Duodenal mucosa (tissue), 2 donors: ENCODE results near the gene PREPL.
A peak's percentile ranks its signal among the peaks of the same experiment; 100 is the strongest.
"Not testable (repeated sequence)": the region's sequence is repeated elsewhere in the genome, so short reads cannot be mapped to it uniquely, and the experiment has no call there.

ENCODE experiments used
- H3K27ac ChIP-seq: one replicate; pipeline ENCODE4 v1.7.0; 2013; ENCODE audit warnings: low read depth, low read length
- H3K27me3 ChIP-seq, 2 donors: one replicate each; pipeline ENCODE4 v1.7.0; 2013; ENCODE audit warnings: low read length in 2 of 2, control low read depth in 1 of 2; ENCODE audit not compliant: insufficient read depth in 2 of 2, control insufficient read depth in 1 of 2
- H3K36me3 ChIP-seq, 2 donors: one replicate each; pipeline ENCODE4 v1.7.0; 2013; ENCODE audit warnings: low read length in 2 of 2, control low read depth in 1 of 2; ENCODE audit not compliant: insufficient read depth in 2 of 2, control insufficient read depth in 1 of 2
- H3K4me1 ChIP-seq, 2 donors: one replicate each; pipeline ENCODE4 v1.7.0; 2013; ENCODE audit warnings: low read length in 2 of 2, control low read depth in 1 of 2; ENCODE audit not compliant: insufficient read depth in 2 of 2, control insufficient read depth in 1 of 2
- H3K4me3 ChIP-seq, 2 donors: one replicate each; pipeline ENCODE4 v1.7.0; 2013; ENCODE audit warnings: low read length in 2 of 2, low read depth in 1 of 2
- H3K9ac ChIP-seq, 2 donors: one replicate each; pipeline ENCODE4 v1.7.0; 2013; ENCODE audit warnings: low read length in 2 of 2, low read depth in 1 of 2
- H3K9me3 ChIP-seq, 2 donors: one replicate each; pipeline ENCODE4 v1.7.0; 2013; ENCODE audit warnings: low read length in 2 of 2, control low read depth in 1 of 2; ENCODE audit not compliant: control insufficient read depth in 1 of 2

PREPL gene

DNA sequence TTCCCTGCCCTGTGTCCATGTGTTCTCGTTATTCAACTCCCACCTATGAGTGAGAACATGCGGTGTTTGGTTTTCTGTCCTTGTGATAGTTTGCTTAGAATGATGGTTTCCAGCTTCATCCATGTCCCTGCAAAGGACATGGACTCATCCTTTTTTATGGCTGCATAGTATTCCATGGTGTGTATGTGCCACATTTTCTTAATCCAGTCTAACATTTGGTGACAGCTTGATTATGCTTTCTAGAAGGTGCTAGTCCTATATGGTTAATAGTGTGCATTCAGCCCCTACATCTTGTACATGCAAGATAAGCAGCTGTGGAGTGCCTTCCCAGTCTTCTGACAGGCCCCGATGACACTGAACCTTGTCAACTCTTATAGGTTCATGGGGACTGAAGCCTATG lies 57.5 kb downstream of the PREPL start:
- not testable (repeated sequence) for H3K9me3 ChIP-seq, H3K27ac ChIP-seq
- peaks cover 13 to 28% of the 10 kb centered on the region in 2 donors for H3K36me3 ChIP-seq

DNA sequence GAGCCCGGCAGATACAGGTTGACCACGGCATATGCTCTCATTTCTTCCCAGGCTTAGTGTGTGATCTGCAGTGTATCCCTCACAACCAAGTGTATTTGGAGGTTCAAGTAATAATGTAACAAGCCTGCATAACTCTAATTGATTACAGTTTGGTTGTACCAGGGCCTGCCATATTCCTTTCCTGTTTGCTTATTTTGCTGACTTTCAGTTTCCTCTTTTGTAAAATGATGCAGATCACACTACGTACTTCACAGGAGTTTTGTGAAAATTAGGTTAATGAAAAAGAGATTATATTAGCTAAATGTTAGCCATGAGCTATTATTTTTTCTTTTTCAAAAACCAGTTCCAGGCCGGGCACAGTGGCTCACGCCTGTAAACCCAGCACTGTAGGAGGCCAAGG lies 60.2 kb downstream of the PREPL start:
- no peak overlapping the region for H3K27ac ChIP-seq
- H3K9ac ChIP-seq, result no peak overlapping the region
- no peaks in the 10 kb centered on the region for H3K9me3 ChIP-seq
- H3K4me1 ChIP-seq, result no peaks in the 10 kb centered on the region
- peaks cover 13 to 25% of the 10 kb centered on the region in 2 donors for H3K36me3 ChIP-seq
- H3K4me3 ChIP-seq, result no peak overlapping the region
- no peaks in the 10 kb centered on the region for H3K27me3 ChIP-seq

More for the DNA sequence above, 57.5 kb downstream of the PREPL start:
- H3K4me1 ChIP-seq, H3K27me3 ChIP-seq, H3K9ac ChIP-seq, H3K4me3 ChIP-seq: not testable (repeated sequence)

DNA sequence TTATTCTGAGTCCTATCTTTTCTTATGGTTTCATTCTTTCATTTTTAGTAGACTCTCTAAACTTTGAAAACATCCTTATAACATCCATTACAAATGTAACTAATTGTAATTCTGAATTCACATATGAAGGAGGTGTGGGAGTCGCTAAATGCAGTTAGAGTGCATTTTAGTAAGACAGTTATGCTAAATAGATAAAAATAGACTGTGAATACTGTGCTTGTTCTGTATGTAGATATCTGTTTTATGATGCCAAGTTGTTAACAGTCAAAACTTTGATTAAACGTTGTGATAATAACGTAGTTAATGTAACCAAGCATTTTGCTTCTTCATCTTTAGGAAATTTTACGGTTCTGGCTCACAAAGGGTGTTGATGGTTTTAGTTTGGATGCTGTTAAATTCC lies 61.7 kb downstream of the PREPL start:
- no peak overlapping the region for H3K4me3 ChIP-seq
- no peaks in the 10 kb centered on the region for H3K9me3 ChIP-seq
- no peaks in the 10 kb centered on the region for H3K4me1 ChIP-seq
- H3K9ac ChIP-seq, result no peak overlapping the region
- H3K36me3 ChIP-seq, result peaks cover 7 to 20% of the 10 kb centered on the region in 2 donors
- no peaks in the 10 kb centered on the region for H3K27me3 ChIP-seq
- no peak overlapping the region for H3K27ac ChIP-seq

DNA sequence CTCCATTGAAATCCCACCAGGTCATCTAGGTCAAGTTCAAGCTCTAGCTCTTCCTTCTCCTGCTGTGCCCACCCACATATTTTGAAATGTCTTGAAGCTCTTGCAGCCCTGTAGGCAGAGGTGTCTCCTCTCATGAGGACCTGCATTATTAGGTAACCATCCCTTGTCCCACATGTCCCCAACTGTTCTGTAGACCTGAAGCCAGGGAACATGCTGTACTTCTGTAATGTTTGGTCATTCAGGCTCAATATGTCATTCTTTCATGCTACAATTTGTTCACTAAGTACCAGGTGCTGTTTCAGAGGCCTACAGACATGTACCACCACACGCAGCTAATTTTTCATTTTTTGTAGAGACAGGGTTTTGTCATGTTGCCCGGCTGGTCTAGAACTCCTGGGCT lies 63.9 kb downstream of the PREPL start:
- H3K27ac ChIP-seq, result no peak overlapping the region
- H3K4me1 ChIP-seq, result peaks cover under 1 to 1% of the 10 kb centered on the region in 2 donors

DNA sequence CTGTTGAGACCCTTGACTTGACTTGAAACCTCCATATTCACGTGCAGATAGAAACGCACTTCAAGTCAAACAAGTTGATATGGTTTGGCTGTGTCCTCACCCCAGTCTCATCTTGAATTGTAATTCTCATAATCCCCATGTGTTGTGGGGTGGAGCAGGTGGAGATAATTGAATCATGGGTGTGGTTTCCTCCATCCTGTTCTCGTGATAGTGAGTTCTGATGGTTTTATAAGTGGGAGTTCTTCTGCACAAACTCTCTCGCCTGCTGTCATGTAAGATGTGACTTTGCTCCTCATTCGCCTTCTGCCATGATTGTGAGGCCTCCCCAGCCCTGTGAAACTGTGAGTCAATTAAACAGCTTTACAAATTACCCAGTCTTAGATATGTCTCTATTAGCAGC lies 64.6 kb downstream of the PREPL start:
- no peak overlapping the region for H3K4me3 ChIP-seq
- H3K27ac ChIP-seq, result no peak overlapping the region
- H3K27me3 ChIP-seq, result no peaks in the 10 kb centered on the region
- H3K4me1 ChIP-seq, result peaks cover 8 to 9% of the 10 kb centered on the region in 2 donors
- no peak overlapping the region for H3K9ac ChIP-seq
- H3K36me3 ChIP-seq, result peaks cover 7 to 19% of the 10 kb centered on the region in 2 donors
- H3K9me3 ChIP-seq, result no peaks in the 10 kb centered on the region

More for the DNA sequence above, 63.9 kb downstream of the PREPL start:
- Histone ChIP-seq H3K27me3 (no peaks in the 10 kb centered on the region), H3K9ac (no peak overlapping the region), H3K36me3 (peaks cover 7 to 16% of the 10 kb centered on the region in 2 donors), H3K4me3 (no peak overlapping the region), H3K9me3 (no peaks in the 10 kb centered on the region)

DNA sequence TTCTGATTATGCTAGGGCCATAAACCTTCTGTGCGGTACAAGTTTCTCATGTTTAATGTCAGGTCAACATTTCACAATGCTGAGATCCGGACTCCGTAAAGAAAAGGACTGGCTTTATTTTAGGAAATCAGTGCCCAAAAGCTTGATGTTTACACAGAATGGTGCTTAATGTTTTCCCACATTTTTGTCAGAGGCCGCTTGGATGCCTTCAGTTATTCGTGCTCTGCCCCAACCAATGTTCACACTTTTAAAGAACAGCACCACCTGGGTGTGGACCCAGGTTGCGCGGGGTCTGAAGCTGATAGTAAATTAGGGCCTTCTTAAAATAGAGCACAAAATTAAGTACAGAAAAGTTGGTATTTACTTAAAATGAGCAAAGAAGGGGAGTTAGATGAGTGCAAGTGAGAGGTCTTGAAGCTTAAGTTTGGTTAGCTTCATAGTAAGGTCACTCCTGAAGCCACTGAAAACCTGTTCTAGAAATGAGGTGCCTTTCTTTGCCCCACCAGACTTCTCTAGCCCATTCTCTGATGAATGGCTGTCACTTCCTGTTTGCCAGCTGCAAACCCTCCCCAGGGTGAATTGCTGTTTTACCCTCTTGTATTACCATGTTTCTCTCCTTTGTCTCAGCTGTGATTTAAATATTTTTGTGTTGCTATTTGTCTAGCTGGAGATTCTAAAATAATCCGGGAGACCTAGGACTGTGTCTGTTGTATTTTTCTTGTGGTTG lies 65.5 kb downstream of the PREPL start:
- no peak overlapping the region for H3K9ac ChIP-seq
- H3K4me1 ChIP-seq, result peaks cover 13 to 17% of the 10 kb centered on the region in 2 donors
- peaks cover 2 to 16% of the 10 kb centered on the region in 2 donors for H3K36me3 ChIP-seq
- no peak overlapping the region for H3K4me3 ChIP-seq
- no peaks in the 10 kb centered on the region for H3K27me3 ChIP-seq
- H3K27ac ChIP-seq, result no peak overlapping the region
- no peaks in the 10 kb centered on the region for H3K9me3 ChIP-seq

DNA sequence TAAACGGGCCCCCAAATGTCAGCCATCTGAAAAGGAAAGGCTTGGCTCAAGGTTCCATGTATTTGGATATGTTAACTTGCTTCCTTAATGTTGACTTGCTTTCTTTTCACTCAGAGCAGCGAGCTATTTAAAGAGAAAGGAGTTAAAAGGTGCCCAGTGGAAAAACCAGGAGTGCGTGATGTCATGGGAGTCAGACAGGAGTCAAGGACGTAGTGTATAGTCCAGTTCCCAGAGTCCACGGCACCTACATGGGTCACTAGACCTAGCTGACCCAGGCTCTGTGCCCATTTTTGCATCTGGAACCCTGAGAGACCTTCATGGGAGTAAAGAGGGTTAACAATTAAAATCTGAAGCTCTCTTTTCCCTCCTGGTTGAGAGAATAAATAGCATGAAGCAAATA lies 66.2 kb downstream of the PREPL start:
- Histone ChIP-seq H3K9ac (no peak overlapping the region), H3K9me3 (no peaks in the 10 kb centered on the region), H3K4me3 (no peak overlapping the region), H3K27ac (no peak overlapping the region), H3K27me3 (no peaks in the 10 kb centered on the region), H3K4me1 (peaks cover 15 to 18% of the 10 kb centered on the region in 2 donors), H3K36me3 (peaks cover 0 to 11% of the 10 kb centered on the region in 2 donors)

DNA sequence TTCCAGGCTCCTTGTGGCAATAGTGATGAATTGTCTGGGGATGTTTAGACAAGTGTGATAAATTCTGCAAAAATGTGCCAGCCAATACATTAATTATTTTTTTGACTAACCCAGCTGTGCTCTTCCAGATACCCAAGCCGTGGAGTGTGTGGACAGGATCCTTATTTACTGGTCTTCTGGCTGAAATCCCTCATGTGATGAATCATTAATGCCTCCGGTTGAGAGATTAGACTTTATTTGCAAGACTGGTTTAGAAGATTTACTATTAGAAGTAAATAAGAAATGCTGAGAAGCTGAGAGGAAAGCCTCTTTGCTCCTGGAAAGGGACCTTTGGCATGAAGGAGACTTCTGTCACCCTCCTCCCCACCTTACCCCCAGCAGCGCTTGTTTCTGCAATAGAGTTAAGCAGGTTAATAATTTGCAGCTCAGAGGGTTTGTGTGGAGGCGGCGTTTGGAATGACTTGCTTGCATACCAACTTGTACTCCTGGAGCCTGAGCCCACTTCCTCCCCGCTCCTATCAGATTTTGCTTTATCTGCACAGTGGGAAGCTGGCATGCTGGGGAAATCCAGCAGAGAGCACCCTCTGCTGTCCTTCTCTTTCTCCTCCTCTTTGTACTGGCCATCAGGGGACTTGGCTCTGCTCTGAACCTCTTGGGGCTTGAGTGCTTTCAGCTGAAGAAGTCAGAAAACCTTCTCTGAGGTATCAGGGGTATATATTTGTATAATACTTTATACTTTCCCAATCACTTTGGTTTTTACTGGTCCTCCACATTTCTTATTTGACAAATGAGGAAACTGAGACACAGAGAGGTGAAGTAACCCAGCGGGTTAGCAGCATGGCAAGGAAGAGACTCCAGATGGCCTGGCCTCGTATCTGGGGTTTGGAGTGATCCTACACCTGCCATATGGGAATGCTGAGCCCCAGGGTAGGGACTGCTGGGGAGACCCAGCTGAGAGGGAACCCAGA lies 69.7 kb downstream of the PREPL start:
- Histone ChIP-seq H3K9ac (peak overlapping the region; percentile 5 to 28), H3K4me1 (peaks cover 18 to 23% of the 10 kb centered on the region in 2 donors), H3K36me3 (peaks cover 0 to 21% of the 10 kb centered on the region in 2 donors), H3K9me3 (no peaks in the 10 kb centered on the region), H3K27ac (no peak overlapping the region), H3K27me3 (no peaks in the 10 kb centered on the region), H3K4me3 (no peak overlapping the region)

DNA sequence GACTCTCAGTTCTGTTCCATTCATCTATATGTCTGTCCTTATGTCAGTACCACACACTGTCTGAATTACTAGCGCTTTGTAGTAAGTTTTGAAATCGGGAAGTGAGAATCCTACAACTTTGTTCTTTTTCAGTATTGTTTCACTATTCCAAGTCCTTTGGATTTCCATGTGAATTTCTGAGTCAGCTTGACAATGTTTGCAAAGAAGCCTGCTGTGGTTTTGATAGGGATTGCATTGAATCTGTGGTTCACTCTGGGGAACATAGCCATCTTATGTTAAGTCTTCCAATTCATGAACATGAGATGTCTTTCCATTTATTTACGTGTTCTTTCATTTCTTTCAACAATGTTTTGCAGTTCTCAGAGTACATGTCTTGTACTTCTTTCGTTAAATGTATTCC lies 71.0 kb downstream of the PREPL start:
- no peak overlapping the region for H3K9ac ChIP-seq
- H3K4me3 ChIP-seq, result no peak overlapping the region
- peaks cover 0 to 25% of the 10 kb centered on the region in 2 donors for H3K36me3 ChIP-seq
- peaks cover 18 to 26% of the 10 kb centered on the region in 2 donors for H3K4me1 ChIP-seq
- no peak overlapping the region for H3K27ac ChIP-seq
- no peaks in the 10 kb centered on the region for H3K9me3 ChIP-seq
- no peaks in the 10 kb centered on the region for H3K27me3 ChIP-seq
